ENCODE measurements around the gene MICU2.

MICU2 gene, protein sequence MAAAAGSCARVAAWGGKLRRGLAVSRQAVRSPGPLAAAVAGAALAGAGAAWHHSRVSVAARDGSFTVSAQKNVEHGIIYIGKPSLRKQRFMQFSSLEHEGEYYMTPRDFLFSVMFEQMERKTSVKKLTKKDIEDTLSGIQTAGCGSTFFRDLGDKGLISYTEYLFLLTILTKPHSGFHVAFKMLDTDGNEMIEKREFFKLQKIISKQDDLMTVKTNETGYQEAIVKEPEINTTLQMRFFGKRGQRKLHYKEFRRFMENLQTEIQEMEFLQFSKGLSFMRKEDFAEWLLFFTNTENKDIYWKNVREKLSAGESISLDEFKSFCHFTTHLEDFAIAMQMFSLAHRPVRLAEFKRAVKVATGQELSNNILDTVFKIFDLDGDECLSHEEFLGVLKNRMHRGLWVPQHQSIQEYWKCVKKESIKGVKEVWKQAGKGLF

DNA sequence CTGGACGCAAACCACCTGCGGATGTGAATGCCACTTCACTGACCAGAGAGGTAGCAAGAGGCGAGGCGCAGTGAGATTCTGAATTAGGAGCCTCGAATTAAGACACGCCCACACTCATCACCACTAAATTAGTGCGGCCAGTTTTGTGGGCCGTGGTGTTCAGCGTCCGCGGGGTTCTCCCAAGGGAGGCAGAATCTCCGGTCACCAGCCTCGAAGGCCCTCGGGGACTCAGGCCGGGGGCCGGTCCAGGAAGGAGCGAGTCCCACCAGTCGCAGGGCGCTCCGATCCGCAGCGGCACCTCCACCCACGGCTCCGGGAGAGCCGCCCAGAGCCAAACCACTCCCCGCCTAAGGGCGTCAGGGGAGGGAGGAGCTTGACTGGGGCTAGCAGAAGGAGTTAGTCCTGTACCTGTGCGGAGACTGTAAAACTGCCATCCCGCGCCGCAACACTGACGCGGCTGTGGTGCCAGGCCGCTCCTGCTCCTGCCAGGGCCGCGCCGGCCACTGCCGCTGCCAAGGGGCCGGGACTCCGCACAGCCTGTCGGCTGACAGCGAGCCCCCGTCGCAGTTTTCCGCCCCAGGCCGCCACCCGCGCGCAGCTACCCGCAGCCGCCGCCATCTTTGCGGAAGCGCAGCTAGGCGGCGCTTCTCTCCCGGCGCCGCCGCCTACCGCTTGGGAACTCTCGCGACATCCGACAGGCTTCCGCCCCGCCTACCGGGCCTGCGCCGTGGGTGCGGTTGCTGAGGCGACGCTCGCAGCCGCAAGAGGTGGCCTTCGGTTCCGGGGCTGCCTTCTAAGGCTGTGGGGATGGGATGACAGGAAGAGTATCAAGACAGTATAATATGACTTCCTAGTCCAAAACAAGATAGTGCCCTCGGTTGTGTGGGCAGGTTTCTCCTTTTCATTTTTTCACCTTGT is at the start of gene MICU2:
Gene MICU2, minus strand, starts transcription at position 640 of the 918 bp plus-strand sequence. Its CDS starts 22 bp downstream, at position 618.
- DNase-seq (ENCODE audit: low read depth in 1 of 2, low spot score in 1 of 2), result peak; percentile 88 to 91

DNA sequence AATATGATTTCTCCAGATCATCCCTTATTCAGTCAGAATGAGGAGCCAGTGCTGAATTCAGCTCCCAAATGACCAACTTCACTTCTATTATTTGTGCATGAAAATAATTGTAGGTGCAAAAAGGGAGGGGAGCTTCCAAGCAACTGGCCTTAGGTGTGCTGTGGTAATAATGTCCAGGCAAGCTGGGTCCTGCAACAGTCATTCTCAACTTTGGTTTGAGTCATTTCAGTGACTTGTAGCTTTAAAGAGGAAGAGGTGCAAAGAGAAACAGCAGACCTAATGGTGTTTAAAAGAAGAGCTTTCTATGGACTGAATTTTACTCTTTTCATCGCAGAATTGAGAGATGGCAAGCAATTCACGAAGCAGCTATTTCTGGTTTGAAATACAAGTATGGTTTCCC is 37.7 kb upstream of the MICU2 start:
- DNase-seq (ENCODE audit: low read depth in 1 of 2, low spot score in 1 of 2), result no peak

DNA sequence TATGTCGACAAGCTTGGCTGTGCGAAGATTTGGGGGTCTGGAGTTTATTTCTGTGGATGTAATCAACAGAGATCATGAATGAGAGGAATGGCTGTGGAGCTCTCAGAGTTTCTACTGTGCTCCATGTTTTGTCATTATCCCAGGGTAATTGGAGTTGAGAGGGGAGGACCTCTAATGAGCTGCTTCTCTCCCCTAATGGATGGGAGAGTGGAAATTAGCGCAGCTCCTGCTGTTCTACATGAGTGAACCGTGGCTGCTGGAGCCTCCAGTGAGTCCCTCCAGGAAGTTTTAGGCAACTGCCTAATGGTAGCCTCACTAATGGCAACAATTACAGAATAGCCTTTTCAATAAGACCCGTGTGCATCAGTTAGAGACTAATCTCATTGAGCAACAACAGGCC is 35.6 kb upstream of the MICU2 start:
- no peak for DNase-seq (ENCODE audit: low read depth in 1 of 2, low spot score in 1 of 2)

DNA sequence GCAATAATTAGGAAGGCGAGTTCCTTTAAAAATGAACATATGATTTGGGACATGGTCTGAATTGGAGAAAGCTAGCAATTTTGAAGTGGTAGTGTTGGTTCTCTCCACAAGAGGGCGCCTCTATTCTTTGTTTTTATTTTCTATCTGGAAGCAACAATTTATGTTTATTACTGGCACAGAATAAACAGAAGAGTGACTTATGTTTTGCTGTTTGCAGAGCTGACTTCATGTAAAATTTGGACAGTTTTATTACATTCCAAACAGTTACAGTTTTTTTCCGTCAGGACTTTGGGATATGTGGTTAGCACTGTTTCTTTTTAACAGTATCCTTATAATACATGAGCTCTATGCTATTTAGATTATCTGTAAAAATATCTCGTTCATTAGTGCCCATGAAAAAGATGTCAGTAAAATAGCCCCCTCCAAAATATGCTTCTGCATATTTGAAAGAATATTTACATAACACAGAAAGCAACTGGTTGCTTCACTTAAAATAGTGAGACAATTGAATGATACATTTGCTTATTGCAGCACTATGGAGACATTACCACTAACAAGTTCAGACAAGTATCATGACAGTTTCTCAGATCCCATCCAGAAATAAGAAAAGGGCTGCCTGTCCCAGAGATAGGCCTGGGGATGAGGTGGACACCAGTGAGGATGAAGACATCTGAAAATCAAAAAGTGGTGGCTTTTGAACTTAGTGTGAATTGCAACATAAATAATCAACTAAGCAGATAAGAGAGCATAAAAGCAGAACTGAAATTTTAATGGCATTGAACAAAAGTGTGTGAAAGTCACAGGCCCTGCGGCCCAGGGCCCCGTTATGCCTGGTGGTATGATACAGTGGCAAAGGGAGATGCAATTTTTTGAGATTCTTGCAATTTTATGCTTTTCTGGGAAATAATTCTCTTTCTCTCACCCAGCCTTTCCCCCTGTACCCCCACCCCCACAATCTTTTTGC is 34.6 kb upstream of the MICU2 start:
- no peak for DNase-seq (ENCODE audit: low read depth in 1 of 2, low spot score in 1 of 2)

DNA sequence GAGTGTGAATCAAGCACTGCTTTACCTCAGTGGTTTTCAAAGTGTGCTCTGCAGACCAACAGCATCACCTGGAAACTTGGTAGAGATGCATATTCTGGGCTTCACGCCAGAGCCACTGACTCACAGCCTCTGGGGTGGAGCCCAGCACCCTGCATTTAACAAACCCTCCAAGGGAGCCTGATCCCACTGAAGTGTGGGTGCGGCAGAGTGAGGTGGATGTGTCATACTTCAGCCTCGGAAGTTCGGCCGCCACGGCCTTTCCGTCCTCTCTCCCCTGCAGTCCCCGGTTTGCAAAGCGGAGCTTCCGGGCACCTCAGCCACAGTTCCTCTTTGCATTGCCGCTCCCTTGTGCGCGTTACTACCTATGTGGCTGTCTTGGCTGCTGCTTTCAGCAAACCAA is 33.3 kb upstream of the MICU2 start:
- no peak for DNase-seq (ENCODE audit: low read depth in 1 of 2, low spot score in 1 of 2)

DNA sequence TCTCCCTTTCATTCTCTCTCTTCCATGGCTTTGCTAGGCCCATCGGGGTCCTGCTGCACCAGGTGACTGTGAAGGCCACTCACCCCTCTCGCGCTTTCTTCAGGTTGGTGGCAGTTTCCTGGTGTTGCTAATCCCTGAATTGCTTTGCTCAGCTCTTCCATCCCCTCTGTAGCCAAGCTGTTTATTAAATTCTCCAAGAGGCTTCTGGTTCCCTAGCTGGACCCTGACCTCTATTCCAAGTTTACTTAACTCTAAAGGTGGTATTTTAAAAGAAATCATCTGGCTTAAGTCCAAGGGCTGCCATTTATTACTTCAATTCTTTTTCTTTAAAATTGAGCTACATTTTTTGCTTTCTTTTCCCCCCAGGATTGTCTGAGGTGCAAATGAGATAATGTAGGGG is 32.7 kb upstream of the MICU2 start:
- no peak for DNase-seq (ENCODE audit: low read depth in 1 of 2, low spot score in 1 of 2)

DNA sequence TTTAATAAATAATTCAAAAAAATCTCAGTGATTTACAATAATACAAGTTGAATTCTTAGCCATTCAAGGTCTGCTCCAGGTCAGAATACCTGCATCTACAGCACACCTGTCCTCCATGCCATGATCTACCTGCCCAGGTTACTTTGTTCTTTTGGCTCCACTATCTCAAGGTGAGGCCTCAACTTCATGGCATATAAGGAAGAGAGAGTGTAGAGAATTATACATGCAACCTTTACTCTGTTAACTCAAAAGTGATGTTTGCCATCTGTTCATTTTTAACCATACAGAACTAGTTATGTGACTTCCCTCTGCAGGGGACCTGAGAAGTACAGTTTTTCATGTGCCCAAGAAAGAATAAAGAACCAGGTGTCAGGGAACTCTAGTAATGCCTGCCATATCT is 28.2 kb upstream of the MICU2 start:
- no peak for DNase-seq (ENCODE audit: low read depth in 1 of 2, low spot score in 1 of 2)

DNA sequence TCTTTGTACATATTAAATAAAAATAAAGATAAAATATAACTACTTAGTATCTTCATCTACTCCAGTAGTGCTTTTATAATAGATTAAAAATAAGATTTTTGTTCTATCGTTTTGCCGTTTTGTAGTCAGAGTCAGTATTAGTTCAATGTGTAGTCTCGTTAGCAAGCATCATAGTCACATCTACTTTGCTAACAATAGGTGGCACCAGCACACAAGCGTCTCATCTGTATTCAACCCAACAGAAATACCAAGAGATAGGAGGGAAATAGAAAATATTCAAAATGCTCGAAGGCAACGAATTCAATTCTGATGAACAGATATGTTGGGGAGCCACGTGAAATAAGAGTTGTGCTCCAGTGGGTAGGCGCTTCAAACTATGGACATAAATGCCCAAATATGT is 21.4 kb upstream of the MICU2 start:
- no peak for DNase-seq (ENCODE audit: low read depth in 1 of 2, low spot score in 1 of 2)

DNA sequence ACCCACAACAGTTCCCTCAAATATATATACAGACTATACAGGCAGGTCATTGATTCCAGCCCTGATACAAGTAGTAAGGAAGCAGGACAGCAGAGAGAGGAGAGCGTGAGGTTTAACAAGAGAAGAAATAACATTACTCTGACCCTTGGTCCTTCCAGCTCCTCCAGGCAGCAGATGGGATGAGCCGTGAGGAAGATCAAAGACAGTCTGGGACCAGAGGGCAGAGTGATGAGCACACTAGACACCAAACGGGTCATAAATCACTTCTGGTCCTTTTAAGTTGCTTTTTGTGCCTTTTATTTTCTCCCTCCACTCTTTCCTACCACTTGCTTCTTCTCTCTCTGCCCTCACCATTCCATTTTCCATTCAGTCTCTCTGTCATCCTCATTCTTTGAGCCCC is 16.9 kb upstream of the MICU2 start:
- no peak for DNase-seq (ENCODE audit: low read depth in 1 of 2, low spot score in 1 of 2)

DNA sequence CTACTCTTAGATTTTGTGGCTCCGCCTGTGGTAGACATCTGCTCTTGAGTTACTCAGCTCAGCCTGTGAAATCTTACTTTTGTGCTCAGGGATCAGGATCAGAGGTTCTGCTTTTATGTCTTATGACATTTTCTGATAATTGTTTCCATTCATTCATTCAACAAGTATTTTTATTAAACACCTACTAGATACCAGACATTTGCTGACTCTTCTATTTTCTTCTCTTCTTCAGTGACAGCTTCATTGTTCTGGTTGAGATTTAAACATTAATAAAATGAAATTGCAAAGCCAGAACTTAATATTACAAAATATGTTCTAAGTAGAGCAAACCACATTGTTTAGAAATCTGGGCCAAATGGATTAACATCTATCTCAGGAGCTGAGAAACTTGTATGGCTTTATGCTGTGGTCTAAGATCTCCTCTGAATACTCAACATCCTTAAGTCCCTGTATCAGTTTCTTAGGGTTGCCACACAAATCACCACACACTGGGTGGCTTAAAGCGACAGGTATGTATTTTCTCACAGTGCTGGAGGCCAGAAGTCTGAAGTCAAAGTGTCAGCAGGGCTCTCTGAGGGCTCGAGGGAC is 15.8 kb upstream of the MICU2 start:
- DNase-seq (ENCODE audit: low read depth in 1 of 2, low spot score in 1 of 2), result no peak

DNA sequence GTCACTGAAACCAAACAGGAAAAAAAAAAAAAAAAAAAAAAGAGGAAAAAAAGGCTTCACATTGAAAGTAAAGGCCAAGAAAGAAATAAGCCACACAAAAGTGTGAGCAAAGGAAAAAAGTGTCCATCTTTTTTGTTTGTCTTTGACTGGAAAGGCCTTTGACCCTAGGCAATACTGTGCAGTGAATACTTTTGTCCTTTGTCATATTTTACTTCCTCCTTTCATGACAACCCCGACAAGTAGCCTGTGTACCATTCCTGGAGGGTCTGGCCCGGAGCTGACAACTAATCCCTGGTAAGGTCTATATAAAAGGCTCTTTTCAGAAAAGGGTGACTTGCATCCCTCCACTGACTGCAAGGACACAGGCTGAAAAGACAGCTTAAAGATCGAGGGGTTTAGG is 12.9 kb upstream of the MICU2 start:
- no peak for DNase-seq (ENCODE audit: low read depth in 1 of 2, low spot score in 1 of 2)

DNA sequence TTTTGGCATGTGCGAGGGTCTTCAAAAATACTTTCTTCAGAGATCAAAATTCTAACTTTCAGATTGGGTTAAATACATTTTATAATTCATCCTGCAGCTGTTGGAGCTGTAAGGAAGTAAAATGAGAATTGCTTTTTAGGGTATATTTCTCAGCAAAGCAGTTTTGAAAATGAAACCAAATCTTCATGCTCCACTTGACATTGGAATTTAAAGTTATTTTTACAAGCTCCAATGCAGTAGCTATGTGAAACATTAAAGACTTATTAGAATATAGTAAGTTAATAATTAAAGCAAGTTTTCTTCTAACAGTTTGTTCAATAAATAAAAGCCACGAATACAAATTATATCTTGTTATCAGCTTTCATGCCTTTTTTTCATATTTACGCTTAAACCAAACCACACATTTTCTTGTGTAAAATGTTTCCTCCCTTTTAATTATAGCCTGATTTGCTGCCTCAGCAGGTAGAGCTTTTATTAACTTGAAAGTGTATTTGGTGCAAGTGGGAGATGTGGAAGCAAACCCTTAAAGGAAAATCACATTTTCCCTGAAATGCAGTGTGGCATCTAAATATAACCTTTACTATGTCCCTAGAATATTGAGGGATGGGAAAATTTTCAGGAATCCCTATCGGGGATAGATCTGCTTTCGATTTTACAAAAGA is 12.4 kb upstream of the MICU2 start:
- no peak for DNase-seq (ENCODE audit: low read depth in 1 of 2, low spot score in 1 of 2)

DNA sequence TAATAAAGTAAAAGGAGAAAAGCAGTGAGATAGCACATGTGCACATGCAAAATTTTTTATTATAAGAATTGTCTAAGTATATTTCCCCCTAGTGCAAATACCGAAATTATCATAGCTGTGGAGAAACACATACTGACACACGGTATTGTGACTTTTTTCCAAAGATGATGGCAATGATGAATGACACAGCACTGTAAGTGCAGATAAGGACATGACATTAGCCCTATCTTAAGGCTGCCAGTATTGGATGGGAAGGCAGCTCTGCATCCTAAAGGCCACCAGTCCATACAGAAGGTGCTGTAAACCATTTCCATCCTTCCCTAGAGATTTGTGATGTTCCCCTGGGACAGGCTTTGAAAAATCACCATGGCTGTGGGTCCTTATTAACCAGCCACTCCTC is 11.5 kb upstream of the MICU2 start:
- DNase-seq (ENCODE audit: low read depth in 1 of 2, low spot score in 1 of 2), result no peak

DNA sequence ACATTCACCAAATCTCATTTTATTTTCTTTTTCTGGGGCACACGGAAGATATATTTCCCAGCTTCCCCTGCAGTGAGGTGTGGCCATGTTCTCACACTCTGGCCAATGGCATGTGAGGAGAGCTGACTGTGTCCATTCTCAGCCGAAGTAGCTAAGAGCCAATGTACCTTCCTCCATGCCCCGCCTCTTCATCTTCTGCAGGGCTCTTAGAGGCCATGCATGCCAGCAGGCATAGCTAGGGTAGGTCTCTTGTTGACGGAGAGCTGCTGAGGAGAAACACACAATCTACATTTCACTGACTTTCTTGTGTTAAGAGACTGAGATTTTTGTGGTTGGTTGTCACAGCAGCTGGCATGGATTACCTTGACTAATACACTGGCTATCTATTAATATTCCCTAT is 9.8 kb upstream of the MICU2 start:
- no peak for DNase-seq (ENCODE audit: low read depth in 1 of 2, low spot score in 1 of 2)

DNA sequence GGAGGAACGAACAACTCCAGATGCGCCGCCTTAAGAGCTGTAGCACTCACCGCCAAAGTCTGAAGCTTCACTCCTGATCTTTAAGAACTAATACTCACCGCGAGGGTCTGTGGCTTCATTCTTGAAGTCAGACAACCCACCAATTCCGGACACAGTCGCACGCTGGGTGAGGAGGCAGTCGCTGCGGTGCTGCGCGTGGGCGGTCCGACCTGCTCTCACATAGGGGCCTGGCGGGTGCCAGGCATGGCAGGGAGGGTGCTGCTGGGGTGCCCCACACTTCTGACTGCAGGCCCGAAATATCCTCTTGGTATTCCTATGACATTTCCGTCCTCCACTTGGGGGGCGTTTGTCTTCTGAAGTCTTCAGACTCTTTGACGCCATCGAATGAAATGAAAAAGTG is 7.4 kb upstream of the MICU2 start:
- no peak for DNase-seq (ENCODE audit: low read depth in 1 of 2, low spot score in 1 of 2)

DNA sequence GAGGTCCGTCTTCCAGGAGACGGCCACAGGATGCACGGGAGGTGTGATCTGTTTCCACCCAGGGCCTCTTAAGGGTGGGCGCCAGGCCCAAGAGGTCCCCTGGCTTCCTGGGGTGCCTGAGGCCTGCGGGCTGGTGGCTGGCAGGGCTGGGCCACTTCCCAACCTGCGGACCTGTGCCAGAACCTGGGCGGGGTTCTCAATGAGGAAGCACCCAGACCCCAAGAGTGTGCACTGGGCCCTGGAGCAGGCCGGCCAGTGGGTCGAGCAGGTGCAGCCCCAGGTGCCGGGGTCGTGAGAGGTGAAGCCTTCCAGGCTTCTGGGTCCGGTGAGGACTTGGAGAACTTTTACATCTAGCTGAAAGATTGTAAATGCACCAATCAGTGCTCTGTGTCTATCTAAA is 6.7 kb upstream of the MICU2 start:
- DNase-seq (ENCODE audit: low read depth in 1 of 2, low spot score in 1 of 2), result no peak

DNA sequence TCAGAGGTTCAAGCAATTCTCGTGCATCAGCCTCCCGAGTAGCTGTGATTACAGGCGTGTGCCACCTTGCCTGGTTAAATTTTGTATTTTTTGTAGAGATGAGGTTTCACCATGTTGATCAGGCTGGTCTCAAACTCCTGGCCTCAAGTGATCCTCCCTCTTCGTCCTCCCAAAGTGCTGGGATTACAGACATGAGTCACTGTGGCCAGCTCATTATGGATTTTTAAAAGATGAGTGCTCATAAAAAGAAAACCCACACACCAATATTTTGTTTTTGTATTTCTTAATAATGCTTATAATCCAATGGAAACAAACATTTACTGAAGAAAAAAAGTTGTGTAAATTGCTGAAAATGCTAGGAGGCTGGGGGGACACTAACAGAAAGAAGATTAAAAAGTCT is 5.0 kb upstream of the MICU2 start:
- no peak for DNase-seq (ENCODE audit: low read depth in 1 of 2, low spot score in 1 of 2)

DNA sequence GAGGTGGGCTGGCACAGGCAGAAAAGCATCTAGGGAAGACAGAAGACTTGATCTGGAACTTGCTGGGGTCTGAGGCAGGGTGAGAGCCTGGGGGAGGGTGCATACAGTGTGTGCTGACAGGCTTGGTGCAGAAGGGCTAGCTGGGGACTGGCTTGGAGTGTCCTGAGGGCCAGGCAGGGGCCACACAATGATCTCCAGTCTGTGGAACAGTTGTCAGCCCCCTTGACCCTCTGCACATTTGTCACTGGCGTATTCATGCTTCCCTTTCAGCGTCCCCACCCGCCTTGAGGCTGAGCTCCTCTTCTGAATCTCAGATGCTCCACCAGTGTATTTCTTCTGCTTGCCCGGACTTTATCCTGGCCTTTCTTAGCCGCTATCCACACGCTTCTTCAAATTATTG is 2.8 kb upstream of the MICU2 start:
- no peak for DNase-seq (ENCODE audit: low read depth in 1 of 2, low spot score in 1 of 2)

DNA sequence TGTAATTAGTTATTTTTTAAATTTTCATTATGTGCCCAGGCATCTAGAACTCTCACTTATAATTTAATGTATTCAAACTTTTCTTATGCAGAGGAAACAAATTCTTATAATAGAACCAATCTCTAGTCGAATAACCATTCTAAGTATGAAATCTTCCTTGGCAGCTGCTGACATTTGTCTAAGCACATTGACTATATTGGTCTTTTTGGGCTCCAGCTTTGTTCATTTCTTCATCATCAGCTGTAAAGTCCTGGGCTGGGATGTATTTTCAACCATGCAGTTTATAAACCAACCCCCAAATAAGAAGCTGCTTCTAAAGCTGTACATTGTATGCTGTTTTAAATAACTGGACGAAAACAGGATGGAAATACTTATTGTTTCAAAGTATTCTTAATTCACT is 2.3 kb upstream of the MICU2 start:
- DNase-seq (ENCODE audit: low read depth in 1 of 2, low spot score in 1 of 2), result no peak

DNA sequence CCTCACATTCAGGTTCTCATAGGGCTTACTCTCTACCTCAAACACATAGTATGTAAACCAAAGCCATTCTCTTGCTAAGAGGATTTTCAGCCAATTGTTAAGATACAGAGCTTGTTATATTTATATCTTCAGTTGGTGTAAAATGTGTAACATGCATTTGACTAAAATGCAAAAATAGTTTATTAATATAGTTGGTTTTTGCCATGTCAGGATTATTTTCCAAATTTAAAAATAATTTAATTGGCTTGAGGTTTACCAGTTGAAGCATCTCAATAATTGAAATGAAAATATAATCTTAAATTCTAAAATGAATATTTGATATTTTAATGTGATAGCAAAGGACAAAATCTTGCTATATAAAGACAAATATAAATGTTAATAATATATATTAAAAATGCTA is 7.2 kb downstream of the MICU2 start:
- DNase-seq (ENCODE audit: low read depth in 1 of 2, low spot score in 1 of 2), result no peak

DNA sequence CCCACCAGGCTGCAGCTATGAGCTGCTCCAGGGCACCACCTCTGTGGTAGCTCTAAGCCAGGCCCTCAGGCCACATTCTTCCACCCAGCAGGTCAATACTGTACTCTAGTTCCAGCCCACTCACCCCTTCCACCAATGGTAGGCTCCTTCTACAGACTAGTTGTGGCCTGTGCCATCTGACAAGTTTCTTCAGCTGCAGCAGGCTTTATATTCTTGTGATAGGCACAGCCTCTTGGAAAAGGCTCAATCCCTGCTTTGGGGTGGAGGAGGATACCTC is 8.5 kb downstream of the MICU2 start:
- no peak for DNase-seq (ENCODE audit: low read depth in 1 of 2, low spot score in 1 of 2)

Measured in activated T-helper 1 cell treated with anti-CD3 and anti-CD28 coated beads, Interleukin-2, amount 50 U/mL, for 16 hours (primary cell).